ENCODE measurements around the gene ARID1B. TPM values are rescaled to one million over a fixed set of nuclear protein-coding genes. Genes with fewer than 3 reads are reported as not detected.
"Not testable (repeated sequence)": the region's sequence is repeated elsewhere in the genome, so short reads cannot be mapped to it uniquely, and the experiment has no call there.

ARID1B gene
- total and polyA plus RNA-seq, 2 of the 13 experiments (the other 11 are each of a cell fraction or from before 2014, with no cell fraction given) = 20.1 to 32.6 TPM

- H3K27ac ChIP-seq (ENCODE audit: extremely low read length, insufficient read depth, low read length); in situ Hi-C loops (cut with HindIII; ENCODE audit: extremely low pct_ligation_motif_present, low pct_unique_long_range_greater_than_20kb); DNase-seq (ENCODE audit: low spot score); POLR2A ChIA-PET; H3K4me3 ChIP-seq (replicated peaks in 1 of 3; ENCODE audit: insufficient read depth in 1 of 3, low read depth in 2 of 3, low read length in 3 of 3); H3K4me2 ChIP-seq (ENCODE audit: low read depth, low read length); H3K4me1 ChIP-seq (ENCODE audit: insufficient read depth, low read length); FAIRE-seq; BruUV-seq (replicated peaks); intact Hi-C loops (cut with micrococcal nuclease; ENCODE audit: unreplicated experiment); H3K36me3 ChIP-seq (replicated peaks in 1 of 2; ENCODE audit: control insufficient read depth in 1 of 2, insufficient read depth in 2 of 2, low read length in 2 of 2); CTCF ChIA-PET (ENCODE audit: low intra/inter-chr PET ratio, low total read pairs); H2AFZ ChIP-seq (ENCODE audit: low read length); H4K20me1 ChIP-seq (ENCODE audit: insufficient read depth, low read length); H3K9me3 ChIP-seq (ENCODE audit: low read length); ATAC-seq; H3K27me3 ChIP-seq (ENCODE audit: control insufficient read depth in 1 of 2, insufficient read depth in 2 of 2, low read length in 2 of 2); H3K9ac ChIP-seq (ENCODE audit: insufficient read depth, low read depth, low read length): not testable (repeated sequence)
- TF ChIP-seq, protein P1, sequence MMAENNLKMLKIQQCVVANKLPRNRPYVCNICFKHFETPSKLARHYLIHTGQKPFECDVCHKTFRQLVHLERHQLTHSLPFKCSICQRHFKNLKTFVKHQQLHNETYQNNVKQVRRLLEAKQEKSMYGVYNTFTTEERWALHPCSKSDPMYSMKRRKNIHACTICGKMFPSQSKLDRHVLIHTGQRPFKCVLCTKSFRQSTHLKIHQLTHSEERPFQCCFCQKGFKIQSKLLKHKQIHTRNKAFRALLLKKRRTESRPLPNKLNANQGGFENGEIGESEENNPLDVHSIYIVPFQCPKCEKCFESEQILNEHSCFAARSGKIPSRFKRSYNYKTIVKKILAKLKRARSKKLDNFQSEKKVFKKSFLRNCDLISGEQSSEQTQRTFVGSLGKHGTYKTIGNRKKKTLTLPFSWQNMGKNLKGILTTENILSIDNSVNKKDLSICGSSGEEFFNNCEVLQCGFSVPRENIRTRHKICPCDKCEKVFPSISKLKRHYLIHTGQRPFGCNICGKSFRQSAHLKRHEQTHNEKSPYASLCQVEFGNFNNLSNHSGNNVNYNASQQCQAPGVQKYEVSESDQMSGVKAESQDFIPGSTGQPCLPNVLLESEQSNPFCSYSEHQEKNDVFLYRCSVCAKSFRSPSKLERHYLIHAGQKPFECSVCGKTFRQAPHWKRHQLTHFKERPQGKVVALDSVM (CRISPR knock-in tag; IDR thresholded peaks at IDR 0.05) = peak; percentile 76
- TF ChIP-seq, protein P2, sequence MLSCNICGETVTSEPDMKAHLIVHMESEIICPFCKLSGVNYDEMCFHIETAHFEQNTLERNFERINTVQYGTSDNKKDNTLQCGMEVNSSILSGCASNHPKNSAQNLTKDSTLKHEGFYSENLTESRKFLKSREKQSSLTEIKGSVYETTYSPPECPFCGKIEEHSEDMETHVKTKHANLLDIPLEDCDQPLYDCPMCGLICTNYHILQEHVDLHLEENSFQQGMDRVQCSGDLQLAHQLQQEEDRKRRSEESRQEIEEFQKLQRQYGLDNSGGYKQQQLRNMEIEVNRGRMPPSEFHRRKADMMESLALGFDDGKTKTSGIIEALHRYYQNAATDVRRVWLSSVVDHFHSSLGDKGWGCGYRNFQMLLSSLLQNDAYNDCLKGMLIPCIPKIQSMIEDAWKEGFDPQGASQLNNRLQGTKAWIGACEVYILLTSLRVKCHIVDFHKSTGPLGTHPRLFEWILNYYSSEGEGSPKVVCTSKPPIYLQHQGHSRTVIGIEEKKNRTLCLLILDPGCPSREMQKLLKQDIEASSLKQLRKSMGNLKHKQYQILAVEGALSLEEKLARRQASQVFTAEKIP (CRISPR knock-in tag; IDR thresholded peaks at IDR 0.05; ENCODE audit: borderline replicate concordance) = 0 out of 2 replicates have a peak, but pooled peaks have one; percentile 14
- 94% methylated on average over 4 of the region's 4 CpGs for WGBS (ENCODE audit: low lambda C conversion rate)
- peaks cover 42% of the 10 kb centered on the region for H3K79me2 ChIP-seq (ENCODE audit: insufficient read depth, low read length)
Observed at GRCh38 chr6:156982864-156983263, 205.7 kb downstream of the ARID1B start.

GRCh38 chr6:156984178-156984738, 207.1 kb downstream of the ARID1B start:
- Histone ChIP-seq H3K4me3 (replicated peaks in 1 of 3; ENCODE audit: insufficient read depth in 1 of 3, low read depth in 2 of 3, low read length in 3 of 3) (no peak overlapping the region), H3K79me2 (ENCODE audit: insufficient read depth, low read length) (peaks cover 41% of the 10 kb centered on the region), H2AFZ (ENCODE audit: low read length) (no peak overlapping the region), H3K4me1 (ENCODE audit: insufficient read depth, low read length) (peaks cover 16% of the 10 kb centered on the region), H3K36me3 (replicated peaks in 1 of 2; ENCODE audit: control insufficient read depth in 1 of 2, insufficient read depth in 2 of 2, low read length in 2 of 2) (no peaks in the 10 kb centered on the region), H3K9ac (ENCODE audit: insufficient read depth, low read depth, low read length) (no peak overlapping the region), H4K20me1 (ENCODE audit: insufficient read depth, low read length) (peaks cover 6% of the 10 kb centered on the region), H3K4me2 (ENCODE audit: low read depth, low read length) (no peak overlapping the region), H3K9me3 (ENCODE audit: low read length) (no peaks in the 10 kb centered on the region), H3K27me3 (ENCODE audit: control insufficient read depth in 1 of 2, insufficient read depth in 2 of 2, low read length in 2 of 2) (no peaks in the 10 kb centered on the region), H3K27ac (ENCODE audit: extremely low read length, insufficient read depth, low read length) (no peak overlapping the region)
- intact Hi-C loops (cut with micrococcal nuclease; ENCODE audit: unreplicated experiment) (no loop called here), in situ Hi-C loops (cut with HindIII; ENCODE audit: extremely low pct_ligation_motif_present, low pct_unique_long_range_greater_than_20kb) (no loop called here)
- DNase-seq (ENCODE audit: low spot score) (no peak), FAIRE-seq (no peak), ATAC-seq (no peak)
- TF ChIP-seq BCL6 (CRISPR knock-in tag; IDR thresholded peaks at IDR 0.05) (peak; percentile 50), POGK (CRISPR knock-in tag; conservative IDR thresholded peaks at IDR 0.05) (no peak), ZNF607 (CRISPR knock-in tag; IDR thresholded peaks at IDR 0.05; ENCODE audit: borderline replicate concordance) (no peak)
- CTCF ChIA-PET (ENCODE audit: low intra/inter-chr PET ratio, low total read pairs) = no interaction called here
- POLR2A ChIA-PET = no interaction called here
- 97% methylated on average over 3 of the region's 3 CpGs for WGBS (ENCODE audit: low lambda C conversion rate)
- no TSS peak for BruUV-seq (replicated peaks)
